GM23338 (cell line): ENCODE results near the gene PHKB. TPM values are rescaled to one million over a fixed set of nuclear protein-coding genes. Genes with fewer than 3 reads are reported as not detected.

Source experiments
- ATAC-seq: fragments of 200-7000 bp; cut with Tn5 transposase; 3 replicates; pipeline ENCODE4 v1.9.1; 2020
- DNase-seq: peaks from one replicate; pipeline ENCODE4 v3.0.0-alpha.2; 2015; ENCODE audit warnings: low spot score
- H2AFZ ChIP-seq: fragments of 200-600 bp; sonication (generic); 2 replicates; pipeline ENCODE4 v1.8.0; 2016; ENCODE audit warnings: antibody characterized with exemption, mild to moderate bottlenecking, moderate library complexity
- H3F3A ChIP-seq: fragments of 200-600 bp; sonication (generic); replicated peaks from 2 replicates; pipeline ENCODE4 v1.8.0; 2017; ENCODE audit warnings: antibody characterized with exemption, mixed run types, low read depth
- H3K27ac ChIP-seq: fragments of 200-600 bp; sonication (generic); 2 replicates; pipeline ENCODE4 v1.6.1; 2016; ENCODE audit warnings: low read depth
- H3K27me3 ChIP-seq: fragments of 200-600 bp; sonication (generic); 2 replicates; pipeline ENCODE4 v1.8.0; 2016; ENCODE audit warnings: mild to moderate bottlenecking, mixed run types, moderate library complexity; ENCODE audit not compliant: insufficient read depth
- H3K36me3 ChIP-seq: fragments of 200-600 bp; sonication (generic); 2 replicates; pipeline ENCODE4 v1.8.0; 2016; ENCODE audit warnings: mild to moderate bottlenecking; ENCODE audit not compliant: insufficient read depth
- H3K4me1 ChIP-seq: fragments of 200-600 bp; sonication (generic); 2 replicates; pipeline ENCODE4 v1.8.0; 2016; ENCODE audit warnings: mild to moderate bottlenecking, moderate library complexity; ENCODE audit not compliant: insufficient read depth
- H3K4me2 ChIP-seq: fragments of 200-600 bp; sonication (generic); 2 replicates; pipeline ENCODE4 v1.7.1; 2017; ENCODE audit warnings: mixed run types
- H3K4me3 ChIP-seq: fragments of 200-600 bp; sonication (generic); 2 replicates; pipeline ENCODE4 v1.6.1; 2016; ENCODE audit warnings: mixed run types
- H3K79me2 ChIP-seq: fragments of 200-600 bp; sonication (generic); replicated peaks from 2 replicates; pipeline ENCODE4 v1.8.0; 2017; ENCODE audit warnings: mild to moderate bottlenecking; ENCODE audit not compliant: insufficient read depth
- H3K9me2 ChIP-seq: fragments of 200-600 bp; sonication (generic); 2 replicates; pipeline ENCODE4 v1.8.0; 2017; ENCODE audit not compliant: insufficient read depth
- H4K20me1 ChIP-seq: fragments of 200-600 bp; sonication (generic); replicated peaks from 2 replicates; pipeline ENCODE4 v1.8.0; 2017; ENCODE audit warnings: mild to moderate bottlenecking; ENCODE audit not compliant: insufficient read depth
- H3K27ac Mint-ChIP-seq: 2 replicates; pipeline ENCODE4 v1.8.0; 2020; ENCODE audit warnings: inconsistent platforms, mild to moderate bottlenecking, moderate library complexity, mixed read lengths
- H3K27me3 Mint-ChIP-seq: 3 replicates; pipeline ENCODE4 v1.8.0; 2022; ENCODE audit warnings: low read depth, mild to moderate bottlenecking, moderate library complexity, mixed read lengths, inconsistent platforms; ENCODE audit not compliant: insufficient read depth, poor library complexity
- H3K36me3 Mint-ChIP-seq: 3 replicates; pipeline ENCODE4 v1.8.0; 2021; ENCODE audit warnings: low read depth, mild to moderate bottlenecking, inconsistent platforms, moderate library complexity, mixed read lengths
- H3K4me1 Mint-ChIP-seq: 3 replicates; pipeline ENCODE4 v1.8.0; 2020; ENCODE audit warnings: mild to moderate bottlenecking, inconsistent platforms, mixed read lengths
- H3K4me3 Mint-ChIP-seq: 3 replicates; pipeline ENCODE4 v1.8.0; 2021; ENCODE audit warnings: moderate library complexity, mild to moderate bottlenecking, inconsistent platforms, mixed read lengths
- H3K9me3 Mint-ChIP-seq: 3 replicates; pipeline ENCODE4 v1.8.0; 2020; ENCODE audit warnings: moderate library complexity, mild to moderate bottlenecking, inconsistent platforms, mixed read lengths
- CREB1 ChIP-seq: fragments of 250-450 bp; sonication (Bioruptor Pico); IDR thresholded peaks from 2 replicates; pipeline ENCODE4 v1.5.0; 2020; ENCODE audit warnings: low read depth, mild to moderate bottlenecking, moderate library complexity
- EZH2phosphoT487 ChIP-seq: fragments of 200-600 bp; sonication (generic); IDR thresholded peaks from one replicate; pipeline ENCODE4 v1.8.1; 2018; ENCODE audit warnings: antibody characterized with exemption; ENCODE audit not compliant: unreplicated experiment
- NANOG ChIP-seq: IDR thresholded peaks from 2 replicates; pipeline ENCODE4 v1.6.1; 2016; ENCODE audit warnings: antibody characterized with exemption, borderline replicate concordance
- POLR2AphosphoS5 ChIP-seq: IDR thresholded peaks from 2 replicates; pipeline ENCODE4 v1.6.1; 2016; ENCODE audit warnings: antibody characterized with exemption, low read depth
- STAT1 ChIP-seq: IDR thresholded peaks from one replicate; pipeline ENCODE4 v1.6.1; 2016; ENCODE audit warnings: antibody characterized with exemption; ENCODE audit not compliant: unreplicated experiment
- ZNF114 ChIP-seq: fragments of 250-450 bp; sonication (Bioruptor Pico); IDR thresholded peaks from 2 replicates; pipeline ENCODE4 v1.5.0; 2020; ENCODE audit warnings: mild to moderate bottlenecking, moderate library complexity
- ZNF331 ChIP-seq: fragments of 250-450 bp; sonication (Bioruptor Pico); IDR thresholded peaks from 2 replicates; pipeline ENCODE4 v1.5.0; 2020; ENCODE audit warnings: low read depth, mild to moderate bottlenecking, moderate library complexity
- polyA plus RNA-seq: library from polyadenylated mRNA; unstranded; fragments of >200 nt; fragmentation: Nextera tagmentation; extraction: Ambion mirVana; gene quantifications from 2 replicates; pipeline ENCODE4 v1.2.1, GENCODE V29; 2016
- total RNA-seq: library from RNA; depleted of rRNA; stranded (reverse); fragments of >200 nt; shearing (Covaris generic); gene quantifications from 2 replicates; pipeline ENCODE4 v1.2.3, GENCODE V29; 2014
- TF ChIP-seq, protein P1 (sequence below): fragments of 250-450 bp; sonication (Bioruptor Pico); IDR thresholded peaks from 2 replicates; pipeline ENCODE4 v1.5.0; 2020; ENCODE audit warnings: mild to moderate bottlenecking, moderate library complexity

PHKB gene
- total and polyA plus RNA-seq, 2 experiments from 2014 or later, result 20.3 to 57.3 TPM

GRCh38 chr16:47524007-47524405 is 62.9 kb downstream of the PHKB start (continued):
- TF ChIP-seq, protein P1, sequence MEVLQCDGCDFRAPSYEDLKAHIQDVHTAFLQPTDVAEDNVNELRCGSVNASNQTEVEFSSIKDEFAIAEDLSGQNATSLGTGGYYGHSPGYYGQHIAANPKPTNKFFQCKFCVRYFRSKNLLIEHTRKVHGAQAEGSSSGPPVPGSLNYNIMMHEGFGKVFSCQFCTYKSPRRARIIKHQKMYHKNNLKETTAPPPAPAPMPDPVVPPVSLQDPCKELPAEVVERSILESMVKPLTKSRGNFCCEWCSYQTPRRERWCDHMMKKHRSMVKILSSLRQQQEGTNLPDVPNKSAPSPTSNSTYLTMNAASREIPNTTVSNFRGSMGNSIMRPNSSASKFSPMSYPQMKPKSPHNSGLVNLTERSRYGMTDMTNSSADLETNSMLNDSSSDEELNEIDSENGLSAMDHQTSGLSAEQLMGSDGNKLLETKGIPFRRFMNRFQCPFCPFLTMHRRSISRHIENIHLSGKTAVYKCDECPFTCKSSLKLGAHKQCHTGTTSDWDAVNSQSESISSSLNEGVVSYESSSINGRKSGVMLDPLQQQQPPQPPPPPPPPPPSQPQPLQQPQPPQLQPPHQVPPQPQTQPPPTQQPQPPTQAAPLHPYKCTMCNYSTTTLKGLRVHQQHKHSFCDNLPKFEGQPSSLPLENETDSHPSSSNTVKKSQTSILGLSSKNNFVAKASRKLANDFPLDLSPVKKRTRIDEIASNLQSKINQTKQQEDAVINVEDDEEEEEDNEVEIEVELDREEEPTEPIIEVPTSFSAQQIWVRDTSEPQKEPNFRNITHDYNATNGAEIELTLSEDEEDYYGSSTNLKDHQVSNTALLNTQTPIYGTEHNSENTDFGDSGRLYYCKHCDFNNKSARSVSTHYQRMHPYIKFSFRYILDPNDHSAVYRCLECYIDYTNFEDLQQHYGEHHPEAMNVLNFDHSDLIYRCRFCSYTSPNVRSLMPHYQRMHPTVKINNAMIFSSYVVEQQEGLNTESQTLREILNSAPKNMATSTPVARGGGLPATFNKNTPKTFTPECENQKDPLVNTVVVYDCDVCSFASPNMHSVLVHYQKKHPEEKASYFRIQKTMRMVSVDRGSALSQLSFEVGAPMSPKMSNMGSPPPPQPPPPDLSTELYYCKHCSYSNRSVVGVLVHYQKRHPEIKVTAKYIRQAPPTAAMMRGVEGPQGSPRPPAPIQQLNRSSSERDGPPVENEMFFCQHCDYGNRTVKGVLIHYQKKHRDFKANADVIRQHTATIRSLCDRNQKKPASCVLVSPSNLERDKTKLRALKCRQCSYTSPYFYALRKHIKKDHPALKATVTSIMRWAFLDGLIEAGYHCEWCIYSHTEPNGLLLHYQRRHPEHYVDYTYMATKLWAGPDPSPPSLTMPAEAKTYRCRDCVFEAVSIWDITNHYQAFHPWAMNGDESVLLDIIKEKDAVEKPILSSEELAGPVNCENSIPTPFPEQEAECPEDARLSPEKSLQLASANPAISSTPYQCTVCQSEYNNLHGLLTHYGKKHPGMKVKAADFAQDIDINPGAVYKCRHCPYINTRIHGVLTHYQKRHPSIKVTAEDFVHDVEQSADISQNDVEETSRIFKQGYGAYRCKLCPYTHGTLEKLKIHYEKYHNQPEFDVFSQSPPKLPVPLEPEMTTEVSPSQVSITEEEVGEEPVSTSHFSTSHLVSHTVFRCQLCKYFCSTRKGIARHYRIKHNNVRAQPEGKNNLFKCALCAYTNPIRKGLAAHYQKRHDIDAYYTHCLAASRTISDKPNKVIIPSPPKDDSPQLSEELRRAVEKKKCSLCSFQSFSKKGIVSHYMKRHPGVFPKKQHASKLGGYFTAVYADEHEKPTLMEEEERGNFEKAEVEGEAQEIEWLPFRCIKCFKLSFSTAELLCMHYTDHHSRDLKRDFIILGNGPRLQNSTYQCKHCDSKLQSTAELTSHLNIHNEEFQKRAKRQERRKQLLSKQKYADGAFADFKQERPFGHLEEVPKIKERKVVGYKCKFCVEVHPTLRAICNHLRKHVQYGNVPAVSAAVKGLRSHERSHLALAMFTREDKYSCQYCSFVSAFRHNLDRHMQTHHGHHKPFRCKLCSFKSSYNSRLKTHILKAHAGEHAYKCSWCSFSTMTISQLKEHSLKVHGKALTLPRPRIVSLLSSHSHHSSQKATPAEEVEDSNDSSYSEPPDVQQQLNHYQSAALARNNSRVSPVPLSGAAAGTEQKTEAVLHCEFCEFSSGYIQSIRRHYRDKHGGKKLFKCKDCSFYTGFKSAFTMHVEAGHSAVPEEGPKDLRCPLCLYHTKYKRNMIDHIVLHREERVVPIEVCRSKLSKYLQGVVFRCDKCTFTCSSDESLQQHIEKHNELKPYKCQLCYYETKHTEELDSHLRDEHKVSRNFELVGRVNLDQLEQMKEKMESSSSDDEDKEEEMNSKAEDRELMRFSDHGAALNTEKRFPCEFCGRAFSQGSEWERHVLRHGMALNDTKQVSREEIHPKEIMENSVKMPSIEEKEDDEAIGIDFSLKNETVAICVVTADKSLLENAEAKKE (CRISPR knock-in tag), result no peak
- TF ChIP-seq STAT1 (no peak), NANOG (no peak), POLR2AphosphoS5 (no peak), CREB1 (CRISPR knock-in tag) (no peak), ZNF114 (no peak)

DNA sequence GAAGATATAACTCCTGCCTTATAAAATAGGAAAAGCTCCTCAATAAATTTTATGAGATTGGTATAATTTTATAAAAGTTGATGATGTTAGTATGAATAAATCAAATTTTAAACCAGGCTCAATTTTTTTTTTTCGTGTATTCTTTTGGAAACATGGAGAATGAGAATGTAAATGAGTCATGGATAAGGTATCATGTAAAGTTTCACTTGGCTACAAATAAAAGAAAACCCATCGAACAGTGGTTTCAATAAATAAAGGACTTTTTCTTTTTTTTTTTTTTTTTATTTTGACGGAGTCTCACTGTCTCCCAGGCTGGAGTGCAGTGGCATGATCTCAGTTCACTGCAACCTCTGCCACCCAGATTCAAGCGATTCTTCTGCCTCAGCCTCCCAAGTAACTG is 67.3 kb downstream of the PHKB start:
- H3K4me1 ChIP-seq, result no peaks in the 10 kb centered on the region
- peaks cover 7% of the 10 kb centered on the region; the same call in 2 of the 3 replicates for H3K4me1 Mint-ChIP-seq
- H3K27me3 ChIP-seq, result no peaks in the 10 kb centered on the region

More for the DNA sequence above, 67.3 kb downstream of the PHKB start:
- Mint-ChIP-seq H3K27ac (no peak overlapping the region), H3K36me3 (peaks cover 13% of the 10 kb centered on the region), H3K9me3 (peaks cover 9% of the 10 kb centered on the region; the same call in 1 of the 3 replicates), H3K4me3 (no peak overlapping the region), H3K27me3 (no peaks in the 10 kb centered on the region)
- Histone ChIP-seq H3K4me2 (no peak overlapping the region), H4K20me1 (no peaks in the 10 kb centered on the region), H3K4me3 (no peak overlapping the region), H2AFZ (no peak overlapping the region), H3F3A (no peaks in the 10 kb centered on the region), H3K36me3 (no peaks in the 10 kb centered on the region), H3K9me2 (no peaks in the 10 kb centered on the region; the same call in 1 of the 2 replicates), H3K79me2 (no peaks in the 10 kb centered on the region), H3K27ac (no peak overlapping the region)
- DNase-seq, result no peak
- no peak for ATAC-seq
- no peak for TF ChIP-seq EZH2phosphoT487
- TF ChIP-seq, protein P1 (CRISPR knock-in tag), result no peak
- no peak for TF ChIP-seq ZNF331 (CRISPR knock-in tag)
